ENCODE measurements around the gene OR2L2.

GRCh38 chr1:248055261-248055660 is 25.4 kb downstream of the OR2L2 start:
- TF ChIP-seq CTCF (conservative IDR thresholded peaks at IDR 0.05 in 1 of 2, IDR thresholded peaks at IDR 0.05 in 1 of 2; ENCODE audit: extremely low read depth in 1 of 2, insufficient read depth in 1 of 2, low read depth in 1 of 2, low read length in 2 of 2) (no peak), EZH2 (IDR thresholded peaks at IDR 0.05; ENCODE audit: borderline replicate concordance, low read length) (no peak)
